Left lobe of liver (tissue), 2 donors: ENCODE data around the gene CDKAL1. TPM values are rescaled to one million over a fixed set of nuclear protein-coding genes. Genes with fewer than 3 reads are reported as not detected.

Experiments used
- ATAC-seq: fragments of 200-7000 bp; cut with Tn5 transposase; one replicate; pipeline ENCODE4 v1.9.1; 2020; ENCODE audit warnings: mild to moderate bottlenecking, moderate library complexity
- DNase-seq: peaks from one replicate; pipeline ENCODE4 v3.0.0-alpha.2; 2020; ENCODE audit warnings: low spot score
- total RNA-seq: library from RNA; stranded (reverse); gene quantifications from one replicate; pipeline ENCODE4 v1.2.1, GENCODE V29; 2021
- donor health status: DM: no; HTN: no; CAD: no; lungs with moderate emphysema.
- donor health status: DM: no; HTN: yes; CAD: no.

The CDKAL1 gene
- total RNA-seq, 1 donor from 2014 or later = 5.1 TPM

DNA sequence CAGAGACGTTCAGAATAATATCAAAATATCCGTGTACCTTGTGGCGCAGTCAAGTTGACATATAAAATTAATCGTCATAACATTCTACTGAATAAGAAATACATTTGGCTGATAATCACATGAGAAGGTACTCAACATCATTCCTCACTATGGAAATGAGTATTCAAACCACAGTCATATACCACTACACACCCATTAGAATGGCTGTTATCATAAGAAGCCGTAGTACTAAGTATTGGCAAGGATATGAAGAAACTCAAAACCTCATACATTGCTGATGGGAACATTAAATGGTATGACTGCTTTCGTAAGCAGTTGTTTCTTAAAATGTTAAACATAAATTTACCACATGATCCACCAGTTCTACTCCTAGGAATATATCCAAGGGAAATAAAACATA is 244.7 kb downstream of the CDKAL1 start:
- DNase-seq (no peak), ATAC-seq (no peak)

DNA sequence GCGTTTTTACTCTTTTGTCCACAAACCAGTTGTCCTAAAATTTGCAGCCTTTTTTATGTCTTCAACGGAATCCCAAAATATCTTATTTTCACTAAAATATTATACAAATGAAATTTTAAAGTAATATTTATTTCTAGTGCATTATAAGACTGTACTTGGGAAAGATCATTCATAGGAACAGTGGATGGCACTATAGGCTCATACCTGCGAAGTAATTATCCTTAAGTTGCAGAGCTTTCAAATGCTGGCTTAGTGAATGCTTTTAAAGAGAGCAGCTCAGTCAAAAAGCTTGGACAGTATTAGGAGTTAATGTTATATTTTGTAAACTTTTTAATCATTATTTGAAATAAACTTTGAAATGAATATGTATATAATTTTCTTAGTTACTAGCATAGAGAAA is 254.9 kb downstream of the CDKAL1 start:
- peak; percentile 53 for ATAC-seq
- DNase-seq = no peak

DNA sequence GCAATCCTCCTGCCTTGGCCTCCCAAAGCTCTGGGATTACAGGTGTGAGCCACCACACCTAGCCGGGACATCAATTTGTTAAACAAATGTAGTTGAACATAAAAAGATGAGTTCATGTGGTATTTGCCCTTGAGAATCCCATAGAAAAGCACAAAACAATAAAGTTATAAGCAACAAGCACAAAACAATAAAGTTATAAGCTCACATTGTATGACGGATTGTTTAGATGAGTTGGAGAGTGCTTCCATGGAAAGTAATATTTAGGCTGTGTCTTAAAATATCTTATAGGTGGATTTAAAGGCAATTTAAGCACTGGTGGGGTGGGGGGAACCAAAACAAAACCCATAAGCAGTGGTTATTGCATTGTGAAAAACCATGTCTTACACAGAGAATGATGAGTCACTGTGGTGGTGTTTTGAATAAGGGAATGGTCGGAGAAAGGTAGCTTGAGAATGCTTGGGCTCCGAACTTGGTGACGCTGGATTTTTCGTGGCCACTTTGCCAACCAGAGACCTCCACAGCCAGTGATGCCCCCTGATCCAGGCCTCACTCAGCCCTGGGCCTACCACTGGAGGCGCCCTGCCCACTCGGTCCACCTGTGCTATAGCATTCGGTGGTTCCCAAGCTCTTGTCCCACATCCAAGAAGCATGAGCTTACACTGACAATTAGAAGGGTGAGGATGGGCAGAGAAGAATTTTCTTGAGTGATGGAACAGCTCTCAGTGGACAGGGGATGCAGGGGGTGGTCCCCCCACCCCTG is 256.0 kb downstream of the CDKAL1 start:
- ATAC-seq (no peak), DNase-seq (no peak)

DNA sequence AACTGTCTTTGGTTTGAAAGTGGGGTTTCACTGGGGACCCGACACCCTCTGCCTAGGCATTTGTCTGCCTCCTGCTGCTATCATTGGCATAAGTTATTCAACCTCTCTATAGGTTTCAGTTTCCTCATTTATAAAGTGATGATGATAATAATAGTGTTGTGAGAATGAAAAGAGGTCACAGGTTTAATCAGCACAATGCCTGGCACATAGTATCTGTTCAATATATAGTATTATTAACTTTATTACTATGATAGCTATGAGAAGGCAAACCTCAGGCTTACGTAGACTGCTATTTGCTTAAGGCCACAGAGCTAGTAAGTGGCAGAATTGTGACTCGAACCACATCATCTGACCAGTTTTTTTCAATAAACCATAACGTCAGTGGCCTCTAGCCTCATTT is 256.8 kb downstream of the CDKAL1 start:
- DNase-seq (no peak), ATAC-seq (no peak)

DNA sequence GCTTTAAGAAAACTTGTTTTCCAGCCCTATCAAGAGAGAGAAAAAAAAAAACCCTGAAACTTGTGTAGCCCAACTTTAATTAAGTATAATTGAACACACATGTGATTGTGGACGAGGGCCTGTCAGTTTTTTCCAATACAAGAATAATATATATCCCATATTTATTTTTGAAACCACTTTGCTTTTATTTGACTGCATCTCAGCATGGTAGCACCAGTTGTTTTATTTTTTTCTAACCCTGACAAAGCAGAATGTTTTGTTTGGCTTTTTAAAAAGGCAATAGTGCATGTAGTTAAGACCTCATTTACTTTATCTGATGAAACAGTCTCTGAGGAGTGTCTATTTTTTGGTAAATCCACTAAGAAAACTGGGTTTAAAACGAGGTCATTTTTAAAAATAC is 257.7 kb downstream of the CDKAL1 start:
- DNase-seq (no peak), ATAC-seq (no peak)

DNA sequence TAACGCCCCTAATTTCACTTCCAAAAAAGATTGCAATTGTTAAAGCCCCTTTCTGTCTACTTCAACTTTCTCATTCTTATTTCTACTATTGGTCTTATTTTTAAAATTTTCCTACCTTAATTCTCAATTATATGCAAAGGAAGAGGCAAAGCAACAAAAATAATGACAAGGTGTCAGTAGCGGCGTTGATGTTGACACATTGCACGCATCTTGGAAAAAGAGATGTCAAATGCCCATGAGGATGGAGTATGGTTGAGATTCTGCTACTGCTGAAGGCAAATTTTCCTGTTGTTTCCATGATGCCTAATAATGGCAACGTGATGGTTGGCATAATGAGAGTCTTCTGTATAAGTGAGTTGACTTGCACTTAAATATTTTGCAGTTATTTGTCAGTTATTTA is 258.9 kb downstream of the CDKAL1 start:
- ATAC-seq (no peak), DNase-seq (no peak)

DNA sequence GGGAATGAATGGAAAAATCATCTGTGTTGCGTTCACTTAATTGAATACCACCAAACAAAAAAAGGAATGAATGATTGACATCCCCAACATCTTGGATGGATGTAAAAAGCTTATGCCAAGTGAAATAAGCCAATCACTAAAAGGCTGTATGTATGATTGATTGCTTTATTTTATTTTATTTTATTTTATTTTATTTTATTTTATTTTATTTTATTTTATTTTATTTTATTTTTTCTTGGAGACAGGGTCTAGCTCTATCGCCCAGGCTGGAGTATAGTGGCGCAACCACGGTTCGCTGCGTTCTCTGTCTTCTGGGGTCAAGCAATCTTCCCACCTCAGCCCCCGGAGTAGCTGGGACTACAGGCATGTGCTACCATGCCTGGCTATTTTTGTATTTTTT is 263.3 kb downstream of the CDKAL1 start:
- no peak for ATAC-seq
- no peak for DNase-seq

DNA sequence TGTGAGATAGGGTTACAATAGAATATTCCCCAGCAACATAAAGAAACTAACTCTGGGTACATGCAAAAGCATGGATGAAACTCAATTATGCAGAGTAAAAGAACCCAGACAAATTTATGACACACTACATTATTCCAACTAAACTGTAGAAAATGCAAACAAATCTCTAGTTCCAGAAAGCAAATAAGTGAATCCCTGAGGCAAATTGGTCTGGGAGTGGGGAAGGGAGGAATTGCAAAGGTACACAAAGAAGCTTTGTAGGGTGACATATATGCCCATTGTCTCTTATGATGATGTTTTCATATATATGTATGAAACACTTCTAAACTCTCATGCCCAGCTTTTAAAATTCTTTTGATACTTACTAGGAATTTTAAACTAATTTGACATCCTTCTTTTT is 266.0 kb downstream of the CDKAL1 start:
- ATAC-seq (no peak), DNase-seq (no peak)

DNA sequence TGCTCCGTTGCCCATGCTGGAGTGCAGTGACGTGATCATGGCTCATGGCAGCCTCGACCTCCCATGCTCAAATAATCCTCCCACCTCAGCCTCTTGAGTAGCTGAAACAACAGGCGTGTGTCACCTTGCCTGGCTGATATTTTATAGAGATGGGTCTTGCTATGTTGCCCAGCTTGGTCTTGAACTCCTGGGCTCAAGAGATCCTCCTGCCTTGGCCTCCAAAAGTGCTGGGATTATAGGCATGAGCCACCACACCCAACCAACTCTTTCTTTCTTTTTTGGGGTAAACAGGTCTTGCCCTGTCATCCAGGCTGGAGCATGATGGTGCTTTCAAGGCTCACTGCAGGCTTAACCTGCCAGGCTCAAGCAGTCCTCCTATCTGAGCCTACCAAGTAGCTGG is 266.4 kb downstream of the CDKAL1 start:
- no peak for ATAC-seq
- no peak for DNase-seq

DNA sequence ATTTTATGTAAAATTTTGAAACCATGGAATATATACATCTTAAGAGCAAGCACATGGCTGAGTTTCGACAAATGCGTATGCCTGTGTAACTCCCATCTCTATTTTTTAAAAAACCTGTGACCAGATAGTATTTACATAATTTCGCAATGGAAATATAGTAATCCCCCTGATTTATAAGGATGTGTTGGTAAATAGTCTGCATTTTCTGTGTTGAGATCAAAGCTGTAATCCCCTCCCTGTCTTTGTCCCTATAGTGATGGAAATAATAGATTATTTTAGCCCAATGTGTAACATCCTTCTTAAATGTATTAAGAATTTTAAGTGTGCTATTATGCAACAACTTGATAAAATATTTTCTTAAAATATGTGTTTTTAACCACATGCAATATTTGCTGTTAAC is 267.3 kb downstream of the CDKAL1 start:
- ATAC-seq (no peak), DNase-seq (no peak)

DNA sequence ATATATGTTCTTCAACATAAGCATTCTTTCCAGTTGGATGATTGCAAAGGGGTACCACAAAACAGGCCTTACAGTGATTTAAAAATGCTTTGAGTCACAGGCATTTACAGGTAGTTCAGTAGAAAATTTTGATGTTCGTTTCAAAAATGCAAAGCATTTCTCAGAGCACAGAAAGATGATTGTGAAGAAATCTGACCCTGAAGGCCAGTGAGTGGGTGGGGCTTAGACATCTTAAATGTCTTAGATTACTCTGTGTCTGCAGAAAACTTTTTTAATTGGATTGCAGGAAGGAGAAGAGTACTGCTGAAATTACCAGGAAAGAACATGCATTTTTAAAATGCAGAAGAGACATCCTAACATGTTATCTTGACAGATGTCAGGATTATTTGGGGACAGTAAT is 268.3 kb downstream of the CDKAL1 start:
- ATAC-seq (no peak), DNase-seq (no peak)

DNA sequence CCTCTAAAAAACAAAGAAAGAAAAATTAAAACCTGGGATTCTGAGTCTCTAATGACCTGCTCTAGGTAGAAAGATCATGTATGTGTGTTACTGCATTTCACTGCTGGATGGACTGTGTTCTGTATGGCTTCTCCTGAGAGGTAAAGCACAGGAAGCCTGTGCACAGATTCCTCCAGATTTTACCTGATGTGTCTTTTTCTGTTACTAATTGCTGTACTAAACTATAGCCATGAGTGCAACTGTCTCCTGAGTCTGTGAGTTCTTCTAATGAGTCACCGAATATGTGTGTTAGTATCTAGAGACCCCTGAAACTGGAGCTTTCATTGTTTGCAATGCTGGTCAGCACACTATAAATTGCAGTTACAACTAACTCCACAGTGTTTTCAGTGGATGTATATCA is 270.8 kb downstream of the CDKAL1 start:
- ATAC-seq = no peak
- no peak for DNase-seq

DNA sequence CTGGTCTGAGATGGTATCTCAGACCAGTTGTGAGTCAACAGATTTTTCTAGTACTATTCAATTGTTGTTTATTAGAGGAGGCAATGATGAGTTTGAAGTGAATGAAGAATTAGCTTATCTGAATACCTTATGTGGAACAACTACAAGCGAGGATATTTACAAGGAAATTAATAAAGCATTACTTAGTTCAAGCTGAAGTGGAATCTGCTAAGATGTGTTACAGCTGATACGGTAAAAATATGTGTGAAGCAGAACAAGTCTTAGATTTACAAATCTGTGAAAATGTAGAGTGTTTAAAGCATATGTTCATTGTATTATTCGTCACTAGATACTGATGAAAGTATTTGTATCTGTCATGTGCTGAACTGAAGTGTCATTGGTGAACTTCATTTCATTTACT is 272.4 kb downstream of the CDKAL1 start:
- ATAC-seq (no peak), DNase-seq (no peak)

DNA sequence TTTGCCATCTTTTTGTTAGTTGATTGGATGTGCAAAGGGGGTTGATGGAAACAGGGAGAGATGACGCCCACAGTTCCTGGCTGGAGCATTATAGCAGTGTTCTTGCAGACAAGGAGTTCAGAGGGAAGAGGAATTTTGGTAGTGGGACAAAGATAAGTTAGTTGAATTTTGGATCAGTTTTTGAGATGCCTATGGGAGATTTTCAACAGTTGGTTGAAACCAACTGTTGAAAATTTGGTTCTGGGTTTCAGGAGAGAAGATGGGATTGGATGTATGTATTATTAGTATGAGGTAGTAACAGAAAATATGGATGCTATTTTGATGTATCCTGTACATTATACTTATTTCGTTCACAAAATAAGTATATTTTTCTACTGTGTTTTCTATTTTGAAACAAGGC is 274.2 kb downstream of the CDKAL1 start:
- no peak for ATAC-seq
- DNase-seq = no peak

DNA sequence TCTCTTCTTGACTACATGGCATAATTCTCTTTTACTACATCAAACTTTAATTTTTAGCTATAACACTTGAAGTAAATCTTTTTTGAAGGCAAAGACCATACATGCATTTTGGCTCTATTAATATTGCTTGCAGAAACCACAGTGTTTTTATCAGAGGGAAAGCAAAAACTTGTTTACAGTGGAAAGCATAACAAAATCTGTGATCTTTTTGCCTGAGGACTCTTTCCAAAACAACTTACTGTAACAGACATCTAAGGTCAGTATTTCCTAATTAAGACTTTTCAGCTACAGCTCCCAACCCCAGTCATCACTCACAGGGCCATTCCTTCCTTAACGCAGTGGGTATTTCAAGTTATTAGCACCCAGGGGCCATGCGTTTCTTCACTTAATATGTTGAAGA is 274.7 kb downstream of the CDKAL1 start:
- ATAC-seq = no peak

DNA sequence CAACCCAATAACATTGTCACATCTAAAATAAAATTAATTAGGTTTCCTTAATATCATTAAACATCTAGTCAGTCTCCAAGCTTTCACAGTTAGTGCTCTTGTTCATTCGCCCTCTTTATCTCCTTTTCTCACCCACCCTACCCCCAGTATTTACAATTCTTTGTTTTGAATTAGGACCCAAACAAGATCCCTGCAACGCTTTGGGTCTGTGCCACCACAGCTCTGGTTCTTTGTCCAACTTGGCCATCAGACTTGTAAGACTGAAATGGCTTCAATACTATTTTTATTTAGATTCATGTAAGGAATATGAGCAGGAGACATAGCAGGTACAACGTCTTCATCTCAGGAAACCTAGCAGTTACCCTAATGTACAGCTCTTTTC is 276.5 kb downstream of the CDKAL1 start:
- DNase-seq = no peak
- no peak for ATAC-seq

More for the DNA sequence above, 274.7 kb downstream of the CDKAL1 start:
- no peak for DNase-seq

DNA sequence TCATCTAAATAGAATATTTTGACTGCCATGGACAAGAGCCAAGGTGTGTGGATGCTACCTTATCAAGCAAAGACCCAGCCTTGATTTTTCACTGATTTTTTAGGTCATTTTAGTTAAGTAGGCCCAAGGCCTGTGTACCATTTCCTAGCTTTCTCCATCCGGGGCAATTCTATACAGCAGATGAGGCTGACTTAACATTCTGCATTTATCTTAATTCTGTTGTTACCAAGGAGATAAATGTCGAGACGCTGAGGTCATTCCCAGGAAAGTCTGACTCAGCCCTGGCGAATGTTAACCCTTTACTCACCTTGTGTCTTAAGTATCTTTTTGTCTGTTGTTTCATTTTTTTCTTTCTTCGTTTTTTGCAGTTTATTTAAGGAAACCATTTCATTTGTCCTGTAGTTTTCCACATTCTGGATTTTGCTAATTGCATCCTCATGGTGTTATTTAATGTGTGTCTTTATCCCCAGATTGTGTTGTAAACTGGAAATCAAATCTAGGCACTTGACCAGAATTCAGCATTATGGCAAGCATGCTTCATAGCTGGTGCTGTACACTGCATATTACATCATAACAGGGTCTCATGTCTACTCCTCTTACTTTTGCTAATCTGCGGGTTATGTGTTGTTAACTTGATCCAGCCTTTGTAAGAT is 277.0 kb downstream of the CDKAL1 start:
- ATAC-seq = no peak

DNA sequence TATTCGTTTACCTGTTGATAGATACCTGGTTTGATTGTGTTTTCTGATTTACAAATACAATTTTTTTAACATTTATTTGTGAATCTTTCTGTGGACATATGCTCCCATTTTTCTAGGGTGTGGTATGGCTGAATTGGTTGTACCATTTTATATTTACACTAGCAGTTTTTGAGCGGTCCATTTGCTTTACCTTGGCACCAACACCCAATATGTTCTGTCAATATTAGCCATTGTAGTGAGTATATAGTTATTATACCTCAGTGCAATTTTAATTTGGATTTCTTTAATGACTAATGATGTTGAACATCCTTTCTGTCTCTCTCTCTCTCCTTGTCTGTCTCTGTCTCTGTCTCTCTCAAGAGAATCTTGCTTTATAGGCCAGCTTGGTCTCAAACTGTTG is 278.5 kb downstream of the CDKAL1 start:
- DNase-seq (no peak), ATAC-seq (no peak)

More for the DNA sequence above, 277.0 kb downstream of the CDKAL1 start:
- no peak for DNase-seq

DNA sequence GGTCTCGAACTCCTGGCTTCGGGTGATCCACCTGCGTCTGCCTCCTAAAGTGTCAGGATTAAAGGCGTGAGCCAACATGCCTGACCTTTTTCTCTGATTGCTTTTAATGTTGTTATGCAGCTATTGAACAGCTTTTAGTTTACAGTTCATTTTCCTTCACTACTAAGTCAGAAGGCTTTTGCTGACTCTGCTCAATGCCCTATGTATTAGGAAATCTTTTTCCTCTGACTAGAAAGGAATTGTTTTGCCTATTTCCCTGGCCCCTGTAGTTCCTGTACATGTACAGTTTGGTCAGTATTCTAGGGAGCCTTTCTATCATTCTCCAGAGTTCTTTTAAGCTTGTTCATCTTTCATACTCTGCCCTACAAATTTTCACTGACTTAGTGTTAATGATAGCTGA is 280.2 kb downstream of the CDKAL1 start:
- ATAC-seq = peak; percentile 30

DNA sequence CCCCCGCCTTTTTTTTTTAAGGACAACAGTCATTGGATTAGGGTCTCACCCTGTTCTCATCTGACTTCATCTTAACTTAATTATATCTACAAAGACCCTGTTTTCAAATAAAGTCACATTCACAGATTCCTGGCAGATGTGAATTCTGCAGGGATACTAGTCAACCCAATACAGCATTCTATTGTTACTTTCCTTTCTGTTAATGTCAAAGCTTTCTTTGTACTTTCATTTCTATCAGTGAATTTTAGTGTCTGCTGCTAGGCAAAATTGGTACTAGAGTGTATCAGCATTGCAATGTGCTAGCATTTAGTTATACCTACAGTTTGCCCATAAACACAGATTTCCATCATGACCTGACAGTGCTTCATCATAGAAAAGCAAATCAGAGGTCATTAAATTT is 281.9 kb downstream of the CDKAL1 start:
- DNase-seq (no peak), ATAC-seq (no peak)

More for the DNA sequence above, 280.2 kb downstream of the CDKAL1 start:
- no peak for DNase-seq

DNA sequence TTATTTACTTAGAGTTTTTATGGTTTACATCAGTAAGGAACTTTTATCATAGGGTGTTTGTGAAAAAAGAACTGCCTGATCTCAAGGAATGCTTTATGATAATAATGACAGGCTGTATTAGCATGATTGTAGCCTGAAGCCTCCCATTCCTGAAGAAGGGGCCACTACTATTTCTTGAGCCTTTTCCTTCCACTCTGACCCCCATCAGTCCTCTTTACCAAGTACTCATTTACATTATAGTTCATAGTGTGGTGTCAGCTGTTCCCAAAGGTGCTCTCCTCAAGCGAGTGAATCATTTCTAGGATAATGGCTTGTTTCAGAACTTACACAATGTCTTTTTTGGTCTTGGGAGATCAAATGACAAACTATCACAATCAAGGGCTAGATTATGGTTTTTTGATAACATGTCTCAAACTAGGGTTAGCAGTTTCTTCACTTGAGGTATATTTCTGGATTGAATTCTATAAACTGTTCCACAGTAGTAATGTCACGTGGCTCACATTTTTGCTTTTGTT is 283.6 kb downstream of the CDKAL1 start:
- no peak for DNase-seq
- no peak for ATAC-seq

DNA sequence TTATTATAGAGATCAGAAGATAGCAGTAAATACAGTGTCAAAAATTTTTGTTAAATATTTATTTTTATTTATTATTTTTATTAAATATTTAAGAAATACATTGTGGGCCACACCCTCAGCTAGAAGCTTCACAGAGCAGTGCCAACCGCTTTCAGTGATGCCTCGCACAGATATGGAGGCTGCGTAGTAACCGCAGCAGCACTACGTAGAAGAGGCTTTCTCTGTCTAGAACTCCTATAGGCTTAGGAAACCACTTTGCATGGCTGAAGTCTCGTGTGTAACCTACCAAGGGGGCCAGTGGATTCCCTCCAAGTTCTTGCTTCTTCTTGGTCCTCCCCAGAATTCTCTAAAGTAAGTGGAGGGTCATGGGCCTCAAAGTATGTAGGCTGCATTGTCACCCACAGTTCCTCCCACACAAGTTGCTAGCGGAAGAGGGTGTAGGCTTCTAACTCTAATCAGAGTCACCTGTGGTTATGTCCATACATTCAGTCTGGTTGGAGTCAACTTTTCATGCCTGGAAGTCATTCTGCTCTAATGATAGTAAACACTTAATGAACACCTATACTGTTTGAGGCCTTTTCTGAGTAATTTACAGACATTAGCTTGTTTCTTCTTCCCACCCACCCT is 285.6 kb downstream of the CDKAL1 start:
- ATAC-seq (no peak), DNase-seq (no peak)
